SK-N-MC (cell line): ENCODE measurements around the gene PHKA1.

Experiments used
- EZH2 ChIP-seq: fragments of 200-600 bp; sonication (generic); IDR thresholded peaks from one replicate; pipeline ENCODE4 v1.6.1; 2017; ENCODE audit warnings: antibody characterized with exemption
- FOXP2 ChIP-seq: optimal IDR thresholded peaks from 2 replicates; pipeline ENCODE3; 2011; ENCODE audit warnings: mild to moderate bottlenecking, moderate library complexity; ENCODE audit not compliant: insufficient read depth; ENCODE audit errors: extremely low read length, control extremely low read depth
- POLR2AphosphoS5 ChIP-seq: IDR thresholded peaks from 2 replicates; pipeline ENCODE4 v1.6.1; 2012; ENCODE audit warnings: mild to moderate bottlenecking, low read depth, low read length, borderline replicate concordance

- TF ChIP-seq EZH2 (no peak), POLR2AphosphoS5 (no peak), FOXP2 (no peak)
Observed at GRCh38 chrX:72620550-72621145, 93.5 kb downstream of the PHKA1 start.
